IgD-negative memory B cell (primary cell): ENCODE measurements around the gene HDHD2. TPM values are rescaled to one million over a fixed set of nuclear protein-coding genes. Genes with fewer than 3 reads are reported as not detected.
A peak's percentile ranks its signal among the peaks of the same experiment; 100 is the strongest.
"Not testable (repeated sequence)": the region's sequence is repeated elsewhere in the genome, so short reads cannot be mapped to it uniquely, and the experiment has no call there.

ENCODE experiments used
- H3K27ac Mint-ChIP-seq, 3 donors: one replicate each; pipeline ENCODE4 v1.8.0; 2020 to 2022; ENCODE audit warnings: mild to moderate bottlenecking in 3 of 3, mixed read lengths in 3 of 3, moderate library complexity in 1 of 3
- H3K27me3 Mint-ChIP-seq: one replicate; pipeline ENCODE4 v1.8.0; 2021; ENCODE audit warnings: mixed read lengths
- H3K36me3 Mint-ChIP-seq: one replicate; pipeline ENCODE4 v1.8.0; 2020; ENCODE audit warnings: mild to moderate bottlenecking, mixed read lengths
- H3K4me1 Mint-ChIP-seq, 3 donors: one replicate each; pipeline ENCODE4 v1.8.0; 2020 to 2022; ENCODE audit warnings: mixed read lengths in 3 of 3, mild to moderate bottlenecking in 1 of 3
- H3K4me3 Mint-ChIP-seq, 4 donors: one replicate each; pipeline ENCODE4 v1.8.0; 2020 to 2022; ENCODE audit warnings: mild to moderate bottlenecking in 4 of 4, mixed read lengths in 4 of 4, moderate library complexity in 3 of 4
- H3K9me3 Mint-ChIP-seq, 3 donors: one replicate each; pipeline ENCODE4 v1.8.0; 2020 to 2021; ENCODE audit warnings: mixed read lengths in 3 of 3, mild to moderate bottlenecking in 1 of 3
- polyA plus RNA-seq: library from polyadenylated mRNA; unstranded; fragments of 300-500 nt; fragmentation: Illumina TruSeq; gene quantifications from one replicate; pipeline ENCODE4 v1.2.3, GENCODE V29; 2021

The HDHD2 gene
- 46.7 TPM for polyA plus RNA-seq

- Mint-ChIP-seq H3K36me3 (peaks cover 5% of the 10 kb centered on the region), H3K4me3 (peak within 1 kb of the TSS; percentile 90 to 99 (median 98)), H3K4me1 (peaks cover 34 to 42% (median 36%) of the 10 kb centered on the region in 3 donors), H3K27ac (peak within 1 kb of the TSS; percentile 64 to 97 (median 97)), H3K9me3 (peaks cover 0 to 2% (median 0%) of the 10 kb centered on the region in 3 donors), H3K27me3 (no peaks in the 10 kb centered on the region)
These were observed at the start of gene HDHD2 for GRCh38 chr18:47150029-47150823. Gene HDHD2, minus strand, starts transcription at chr18:47150500. Its CDS starts 14,061 bp downstream, at chr18:47136439.

GRCh38 chr18:47195961-47196360 lies 45.7 kb upstream of the HDHD2 start:
- H3K27me3 Mint-ChIP-seq, H3K36me3 Mint-ChIP-seq, H3K9me3 Mint-ChIP-seq, H3K27ac Mint-ChIP-seq: not testable (repeated sequence)
- peaks cover 6 to 13% (median 10%) of the 10 kb centered on the region in 3 donors for H3K4me1 Mint-ChIP-seq
- H3K4me3 Mint-ChIP-seq: peak overlapping the region in 1 of 4 donors; percentile 49

- Mint-ChIP-seq H3K36me3 (peaks cover 7% of the 10 kb centered on the region), H3K27me3 (peaks cover 11% of the 10 kb centered on the region), H3K4me1 (peaks cover 6 to 13% (median 10%) of the 10 kb centered on the region in 3 donors), H3K4me3 (no peak overlapping the region), H3K9me3 (peaks cover 3 to 5% (median 4%) of the 10 kb centered on the region in 3 donors), H3K27ac (no peak overlapping the region)
These were observed 41.7 kb upstream of the HDHD2 start for GRCh38 chr18:47191961-47192360.

- no peaks in the 10 kb centered on the region for H3K4me1 Mint-ChIP-seq
- H3K9me3 Mint-ChIP-seq: peaks cover 8 to 32% (median 19%) of the 10 kb centered on the region in 3 donors
- H3K27me3 Mint-ChIP-seq: peaks cover 14% of the 10 kb centered on the region
- no peak overlapping the region for H3K27ac Mint-ChIP-seq
- no peaks in the 10 kb centered on the region for H3K36me3 Mint-ChIP-seq
- H3K4me3 Mint-ChIP-seq: no peak overlapping the region
These were observed 37.4 kb upstream of the HDHD2 start for GRCh38 chr18:47187721-47188120.

GRCh38 chr18:47184419-47185050 lies 34.2 kb upstream of the HDHD2 start:
- peaks cover 0 to 5% (median 0%) of the 10 kb centered on the region in 3 donors for H3K4me1 Mint-ChIP-seq
- H3K27me3 Mint-ChIP-seq: peaks cover 9% of the 10 kb centered on the region
- no peaks in the 10 kb centered on the region for H3K36me3 Mint-ChIP-seq
- H3K4me3 Mint-ChIP-seq: peak overlapping the region in 1 of 4 donors; percentile 29
- H3K27ac Mint-ChIP-seq: no peak overlapping the region
- peaks cover 7 to 28% (median 21%) of the 10 kb centered on the region in 3 donors for H3K9me3 Mint-ChIP-seq

GRCh38 chr18:47182156-47182555 lies 31.9 kb upstream of the HDHD2 start:
- not testable (repeated sequence) for H3K4me1 Mint-ChIP-seq, H3K27me3 Mint-ChIP-seq, H3K27ac Mint-ChIP-seq, H3K36me3 Mint-ChIP-seq, H3K4me3 Mint-ChIP-seq
- peaks cover 6 to 28% (median 21%) of the 10 kb centered on the region in 3 donors for H3K9me3 Mint-ChIP-seq

GRCh38 chr18:47180765-47181164 lies 30.5 kb upstream of the HDHD2 start:
- Mint-ChIP-seq H3K4me1 (peaks cover 2 to 12% (median 2%) of the 10 kb centered on the region in 3 donors), H3K4me3 (peak overlapping the region in 1 of 4 donors; percentile 59), H3K27me3 (peaks cover 2% of the 10 kb centered on the region)

GRCh38 chr18:47179520-47179919 lies 29.2 kb upstream of the HDHD2 start:
- H3K4me3 Mint-ChIP-seq: no peak overlapping the region
- H3K36me3 Mint-ChIP-seq: no peaks in the 10 kb centered on the region
- H3K9me3 Mint-ChIP-seq: peaks cover 3 to 13% (median 12%) of the 10 kb centered on the region in 3 donors
- H3K27ac Mint-ChIP-seq: peak overlapping the region in 1 of 3 donors; percentile 68
- peaks cover 2 to 15% (median 2%) of the 10 kb centered on the region in 3 donors for H3K4me1 Mint-ChIP-seq
- peaks cover 2% of the 10 kb centered on the region for H3K27me3 Mint-ChIP-seq

More at GRCh38 chr18:47180765-47181164, 30.5 kb upstream of the HDHD2 start:
- H3K9me3 Mint-ChIP-seq: peaks cover 3 to 24% (median 18%) of the 10 kb centered on the region in 3 donors
- no peaks in the 10 kb centered on the region for H3K36me3 Mint-ChIP-seq
- H3K27ac Mint-ChIP-seq: peak overlapping the region in 1 of 3 donors; percentile 8

GRCh38 chr18:47175898-47176575 lies 25.7 kb upstream of the HDHD2 start, which contains the start of gene IER3IP1:
Gene IER3IP1, minus strand, starts transcription at chr18:47176364. Its CDS starts 87 bp downstream, at chr18:47176277.
- Mint-ChIP-seq H3K4me1 (peaks cover 2 to 15% (median 5%) of the 10 kb centered on the region in 3 donors), H3K9me3 (no peaks in the 10 kb centered on the region), H3K4me3 (peak within 1 kb of the TSS in 2 of 4 donors; percentile 54 to 77), H3K27ac (peak within 1 kb of the TSS in 2 of 3 donors; percentile 84 to 92), H3K36me3 (no peaks in the 10 kb centered on the region), H3K27me3 (no peaks in the 10 kb centered on the region)

GRCh38 chr18:47175283-47175897 lies 25.1 kb upstream of the HDHD2 start:
- Mint-ChIP-seq H3K27ac (peak overlapping the region in 1 of 3 donors; percentile 53), H3K4me1 (peaks cover 2 to 10% (median 5%) of the 10 kb centered on the region in 3 donors), H3K9me3 (no peaks in the 10 kb centered on the region), H3K4me3 (no peak overlapping the region), H3K36me3 (no peaks in the 10 kb centered on the region), H3K27me3 (no peaks in the 10 kb centered on the region)

- no peak overlapping the region for H3K4me3 Mint-ChIP-seq
- H3K4me1 Mint-ChIP-seq: peaks cover 2 to 10% (median 5%) of the 10 kb centered on the region in 3 donors
- H3K27ac Mint-ChIP-seq: no peak overlapping the region
These were observed 24.3 kb upstream of the HDHD2 start for GRCh38 chr18:47174545-47175116.

GRCh38 chr18:47172476-47172875 lies 22.2 kb upstream of the HDHD2 start:
- H3K27me3 Mint-ChIP-seq: no peaks in the 10 kb centered on the region
- H3K4me1 Mint-ChIP-seq: peaks cover 8 to 16% (median 9%) of the 10 kb centered on the region in 3 donors
- H3K27ac Mint-ChIP-seq: no peak overlapping the region
- no peaks in the 10 kb centered on the region for H3K36me3 Mint-ChIP-seq
- H3K9me3 Mint-ChIP-seq: no peaks in the 10 kb centered on the region
- H3K4me3 Mint-ChIP-seq: no peak overlapping the region

More at GRCh38 chr18:47174545-47175116, 24.3 kb upstream of the HDHD2 start:
- Mint-ChIP-seq H3K9me3 (no peaks in the 10 kb centered on the region), H3K27me3 (no peaks in the 10 kb centered on the region), H3K36me3 (no peaks in the 10 kb centered on the region)

- Mint-ChIP-seq H3K9me3 (no peaks in the 10 kb centered on the region), H3K27ac (no peak overlapping the region), H3K27me3 (no peaks in the 10 kb centered on the region), H3K4me3 (no peak overlapping the region), H3K36me3 (peaks cover 2% of the 10 kb centered on the region), H3K4me1 (peaks cover 10 to 15% (median 13%) of the 10 kb centered on the region in 3 donors)
These were observed 18.6 kb upstream of the HDHD2 start for GRCh38 chr18:47168913-47169312.

GRCh38 chr18:47168509-47168908 lies 18.2 kb upstream of the HDHD2 start:
- no peaks in the 10 kb centered on the region for H3K9me3 Mint-ChIP-seq
- no peaks in the 10 kb centered on the region for H3K27me3 Mint-ChIP-seq
- no peak overlapping the region for H3K27ac Mint-ChIP-seq
- no peak overlapping the region for H3K4me3 Mint-ChIP-seq
- peaks cover 10 to 19% (median 14%) of the 10 kb centered on the region in 3 donors for H3K4me1 Mint-ChIP-seq
- H3K36me3 Mint-ChIP-seq: peaks cover 2% of the 10 kb centered on the region
